HG03064 (cell line): ENCODE data around the gene POLD1.
"Not testable (repeated sequence)": the region's sequence is repeated elsewhere in the genome, so short reads cannot be mapped to it uniquely, and the experiment has no call there.

ENCODE experiments used
- ATAC-seq: cut with Tn5 transposase; IDR thresholded peaks from one replicate; pipeline ENCODE4 v1.9.1; 2021; ENCODE audit warnings: low read depth; ENCODE audit not compliant: unreplicated experiment

The POLD1 gene

DNA sequence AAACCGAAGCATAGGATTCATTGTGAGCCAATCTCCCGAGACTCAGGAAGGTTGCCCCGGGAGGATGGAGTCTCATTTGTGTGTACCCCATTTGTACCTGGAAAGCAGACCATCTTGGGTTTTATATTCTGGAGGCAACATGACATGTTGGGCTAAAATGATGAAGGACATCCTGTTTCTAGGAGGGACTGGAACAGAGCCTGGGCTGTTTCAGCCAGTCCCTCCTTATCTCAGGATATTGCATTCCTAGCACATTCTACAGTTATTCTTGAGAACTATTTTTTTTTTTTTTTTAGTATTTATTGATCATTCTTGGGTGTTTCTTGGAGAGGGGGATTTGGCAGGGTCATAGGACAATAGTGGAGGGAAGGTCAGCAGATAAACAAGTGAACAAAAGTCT is 6.1 kb downstream of the POLD1 start:
- not testable (repeated sequence) for ATAC-seq

DNA sequence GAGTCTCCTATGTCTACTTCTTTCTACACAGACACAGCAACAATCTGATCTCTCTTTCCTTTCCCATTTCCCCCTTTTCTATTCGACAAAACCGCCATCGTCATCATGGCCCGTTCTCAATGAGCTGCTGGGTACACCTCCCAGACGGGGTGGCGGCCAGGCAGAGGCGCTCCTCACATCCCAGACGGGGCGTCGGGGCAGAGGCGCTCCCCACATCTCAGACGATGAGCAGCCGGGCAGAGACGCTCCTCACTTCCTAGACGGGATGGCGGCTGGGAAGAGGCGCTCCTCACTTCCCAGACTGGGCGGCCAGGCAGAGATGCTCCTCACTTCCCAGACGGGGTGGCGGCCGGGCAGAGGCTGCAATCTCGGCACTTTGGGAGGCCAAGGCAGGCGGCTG is 6.8 kb downstream of the POLD1 start:
- not testable (repeated sequence) for ATAC-seq

DNA sequence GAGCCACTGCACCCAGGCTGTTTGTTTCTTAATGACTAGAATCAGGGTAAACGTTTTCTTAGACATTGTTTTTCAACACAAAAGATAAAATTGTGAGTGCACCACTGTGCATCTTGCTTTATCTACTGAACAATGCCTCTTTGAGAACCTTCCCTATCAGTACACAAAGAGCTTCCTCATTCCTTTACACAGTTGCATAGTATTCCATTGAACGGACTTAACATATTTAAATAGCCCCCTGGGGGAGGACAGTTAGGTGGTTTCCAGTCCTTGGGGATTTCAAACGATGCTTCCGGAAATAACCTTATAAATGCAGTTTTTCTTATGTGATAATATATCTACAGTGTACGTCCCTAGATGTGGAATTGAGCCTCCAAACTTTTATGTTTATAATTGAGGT is 8.6 kb downstream of the POLD1 start:
- ATAC-seq: no peak

DNA sequence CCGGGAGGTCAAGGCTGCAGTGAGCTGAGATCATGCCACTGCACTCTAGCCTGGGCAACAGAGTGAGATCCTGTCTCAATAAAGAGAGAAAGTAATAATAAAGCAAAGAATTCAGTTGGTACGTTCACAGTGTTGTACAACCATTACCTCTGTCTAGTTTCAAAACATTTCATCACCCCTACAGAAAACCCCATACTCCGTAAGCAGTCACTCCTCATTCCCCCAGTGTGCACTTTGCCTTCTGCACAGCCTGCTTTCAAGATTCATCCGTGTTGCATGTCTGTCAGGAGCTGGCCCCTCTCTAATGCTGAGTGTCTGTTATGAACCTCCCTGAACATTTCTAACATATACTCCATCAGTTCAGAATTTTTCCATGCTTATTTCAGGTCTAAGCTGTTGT is 9.4 kb downstream of the POLD1 start:
- ATAC-seq: no peak

DNA sequence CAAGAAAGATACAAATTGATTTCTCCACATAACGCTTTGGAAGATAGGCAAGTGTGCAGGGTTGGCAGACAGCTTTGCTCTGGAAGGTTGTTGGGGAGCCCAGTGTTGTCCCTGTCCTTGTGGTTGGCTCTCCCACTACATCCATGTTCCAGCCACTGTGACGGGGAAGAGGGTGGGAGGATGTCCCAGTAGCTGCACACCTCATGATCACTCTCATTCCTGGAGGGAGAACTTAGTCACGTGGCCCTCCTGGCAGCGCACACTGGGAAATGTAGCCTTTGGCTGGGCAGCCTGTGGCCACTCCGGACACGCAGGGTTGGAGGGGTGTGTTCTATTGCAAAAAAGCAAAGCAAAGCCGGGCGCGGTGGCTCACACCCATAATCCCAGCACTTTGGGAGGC is 9.9 kb downstream of the POLD1 start:
- no peak for ATAC-seq

DNA sequence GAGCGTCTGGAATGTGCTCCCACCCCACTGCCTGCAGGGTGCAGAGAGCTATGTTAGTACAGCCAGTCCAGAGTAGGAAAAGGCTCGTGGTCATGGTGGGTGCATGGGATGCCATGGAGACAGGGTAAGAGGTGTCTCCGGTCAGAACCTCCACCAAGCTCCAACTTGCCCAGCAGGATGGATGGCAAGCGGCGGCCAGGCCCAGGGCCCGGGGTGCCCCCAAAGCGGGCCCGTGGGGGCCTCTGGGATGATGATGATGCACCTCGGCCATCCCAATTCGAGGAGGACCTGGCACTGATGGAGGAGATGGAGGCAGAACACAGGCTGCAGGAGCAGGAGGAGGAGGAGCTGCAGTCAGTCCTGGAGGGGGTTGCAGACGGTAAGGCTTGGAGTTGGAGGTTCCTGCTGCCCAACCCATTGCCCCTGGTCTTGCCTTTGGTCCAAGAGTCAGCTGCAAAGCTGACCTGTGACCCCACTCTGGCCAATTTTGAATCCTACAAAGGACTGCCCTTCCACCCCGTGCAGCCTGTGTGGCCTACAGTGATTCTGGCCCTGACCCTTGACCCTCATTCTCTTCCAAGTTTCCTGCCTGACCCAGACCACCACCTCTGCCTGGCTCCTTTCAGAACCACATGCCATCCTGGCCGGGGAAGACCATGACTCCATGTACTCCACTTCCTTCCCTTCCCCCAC is 14.7 kb downstream of the POLD1 start:
- ATAC-seq: no peak

GRCh38 chr19:50399368-50399745 is 15.2 kb downstream of the POLD1 start:
- no peak for ATAC-seq

DNA sequence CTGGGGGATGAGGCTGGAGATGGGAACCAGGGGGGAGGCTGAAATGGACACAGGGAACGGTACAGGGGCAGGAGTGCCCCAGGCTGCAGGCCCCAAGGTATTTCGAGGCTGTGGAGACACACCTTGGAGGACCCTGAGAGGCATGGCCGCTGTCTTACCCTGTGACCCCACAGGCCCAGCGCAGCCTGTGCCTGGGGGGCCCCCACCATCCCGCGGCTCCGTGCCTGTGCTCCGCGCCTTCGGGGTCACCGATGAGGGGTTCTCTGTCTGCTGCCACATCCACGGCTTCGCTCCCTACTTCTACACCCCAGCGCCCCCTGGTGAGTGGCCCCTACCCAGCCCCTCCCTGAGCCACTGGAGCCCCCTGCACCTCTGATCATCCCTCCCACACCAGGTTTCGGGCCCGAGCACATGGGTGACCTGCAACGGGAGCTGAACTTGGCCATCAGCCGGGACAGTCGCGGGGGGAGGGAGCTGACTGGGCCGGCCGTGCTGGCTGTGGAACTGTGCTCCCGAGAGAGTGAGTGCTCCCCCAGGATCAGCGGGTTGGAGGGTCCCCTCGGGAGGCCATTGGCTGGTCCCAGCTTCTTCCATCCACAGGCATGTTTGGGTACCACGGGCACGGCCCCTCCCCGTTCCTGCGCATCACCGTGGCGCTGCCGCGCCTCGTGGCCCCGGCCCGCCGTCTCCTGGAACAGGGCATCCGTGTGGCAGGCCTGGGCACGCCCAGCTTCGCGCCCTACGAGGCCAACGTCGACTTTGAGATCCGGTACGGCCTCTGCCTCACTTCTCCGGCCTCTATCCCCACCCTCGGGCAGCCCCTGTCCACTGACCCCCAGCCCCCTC is 17.7 kb downstream of the POLD1 start:
- ATAC-seq: no peak

- no peak for ATAC-seq
Measured at GRCh38 chr19:50402544-50403301, 18.6 kb downstream of the POLD1 start.

GRCh38 chr19:50406156-50406820 is 22.1 kb downstream of the POLD1 start:
- ATAC-seq: no peak

DNA sequence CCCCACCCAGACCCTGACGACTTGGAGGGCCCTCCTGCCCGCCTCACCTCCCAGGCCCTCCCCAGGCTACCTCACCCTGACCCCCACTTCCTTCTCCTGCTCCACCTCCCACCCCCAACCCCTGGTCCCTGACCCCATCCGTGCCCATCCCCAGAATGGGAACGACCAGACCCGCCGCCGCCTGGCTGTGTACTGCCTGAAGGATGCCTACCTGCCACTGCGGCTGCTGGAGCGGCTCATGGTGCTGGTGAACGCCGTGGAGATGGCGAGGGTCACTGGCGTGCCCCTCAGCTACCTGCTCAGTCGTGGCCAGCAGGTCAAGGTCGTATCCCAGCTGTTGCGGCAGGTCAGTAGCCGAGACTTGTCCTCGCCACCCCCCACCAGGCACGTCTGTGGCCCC is 22.7 kb downstream of the POLD1 start:
- no peak for ATAC-seq

GRCh38 chr19:50409347-50409746 is 25.2 kb downstream of the POLD1 start:
- ATAC-seq: no peak

- no peak for ATAC-seq
Measured at GRCh38 chr19:50410109-50410508, 26.0 kb downstream of the POLD1 start.

DNA sequence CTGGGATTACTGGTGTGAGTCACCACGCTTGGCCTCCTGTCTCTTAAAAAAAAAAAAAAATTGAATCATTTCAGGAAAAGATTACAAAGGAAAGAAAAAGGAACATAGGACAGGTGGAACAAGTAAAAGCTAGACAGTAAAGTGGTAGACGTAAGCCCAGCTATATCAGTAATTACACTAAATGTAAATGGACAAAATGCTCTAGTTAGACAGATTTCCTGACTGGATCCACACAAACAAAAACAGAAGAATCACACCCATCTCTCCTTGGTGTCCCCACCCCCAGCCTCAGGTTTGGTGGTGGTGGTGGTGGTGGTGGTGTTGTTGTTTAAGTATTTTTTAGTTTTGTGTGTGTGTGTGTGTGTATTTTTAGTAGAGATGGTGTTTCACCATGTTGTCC is 28.3 kb downstream of the POLD1 start:
- ATAC-seq: no peak

- ATAC-seq: no peak
Measured at GRCh38 chr19:50413096-50413495, 28.9 kb downstream of the POLD1 start.

DNA sequence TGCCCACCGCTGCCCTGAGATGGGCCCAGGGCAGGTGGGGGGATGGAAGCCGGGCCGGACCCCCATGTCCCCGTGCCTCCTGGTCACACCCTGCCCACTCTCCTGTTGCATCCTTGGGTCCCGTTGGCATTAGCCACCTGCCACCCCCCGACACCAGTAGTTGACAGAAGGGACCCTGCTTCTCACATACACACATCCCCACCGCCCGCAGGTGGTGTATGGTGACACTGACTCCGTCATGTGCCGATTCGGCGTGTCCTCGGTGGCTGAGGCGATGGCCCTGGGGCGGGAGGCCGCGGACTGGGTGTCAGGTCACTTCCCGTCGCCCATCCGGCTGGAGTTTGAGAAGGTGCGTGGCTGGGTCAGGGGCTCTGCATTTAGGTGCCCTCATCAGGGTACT is 29.4 kb downstream of the POLD1 start:
- ATAC-seq: no peak

GRCh38 chr19:50414864-50415660 is 30.9 kb downstream of the POLD1 start:
- ATAC-seq: no peak

DNA sequence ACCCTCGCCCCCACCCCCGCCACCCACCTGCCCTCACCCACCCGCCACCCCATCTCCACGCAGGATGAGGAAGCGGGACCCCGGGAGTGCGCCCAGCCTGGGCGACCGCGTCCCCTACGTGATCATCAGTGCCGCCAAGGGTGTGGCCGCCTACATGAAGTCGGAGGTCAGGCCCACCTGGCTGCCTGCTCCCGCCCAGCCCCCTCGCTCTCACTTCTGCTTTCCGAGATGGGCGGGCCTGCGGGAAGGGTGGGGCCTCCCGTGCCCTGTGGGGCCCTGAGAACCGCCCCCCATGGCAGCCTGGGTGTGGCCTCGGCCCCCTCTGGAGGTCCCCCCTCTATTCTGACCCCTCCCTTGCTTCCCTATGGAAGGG is 31.5 kb downstream of the POLD1 start:
- ATAC-seq: no peak

GRCh38 chr19:50416034-50416977 is 32.2 kb downstream of the POLD1 start:
- ATAC-seq: no peak
